Astrocyte (in vitro differentiated cells and primary cell): ENCODE data around the gene RNF149. TPM values are rescaled to one million over a fixed set of nuclear protein-coding genes. Genes with fewer than 3 reads are reported as not detected.
"Not testable (repeated sequence)": the region's sequence is repeated elsewhere in the genome, so short reads cannot be mapped to it uniquely, and the experiment has no call there.

ENCODE experiments used
- DNase-seq: peaks from one replicate; pipeline ENCODE4 v3.0.0-alpha.2; 2010; ENCODE audit warnings: low read depth
- FAIRE-seq: peaks from 2 replicates; lab custom pipeline; 2011; peaks lifted over from hg19 to GRCh38; lab: Jason Lieb, UNC
- H2AFZ ChIP-seq: 2 replicates; pipeline ENCODE4 v1.6.0; 2012; ENCODE audit warnings: low read depth, low read length, inconsistent platforms
- H3K27ac ChIP-seq: 2 replicates; pipeline ENCODE4 v1.5.1; 2011; ENCODE audit warnings: low read depth, low read length, inconsistent platforms
- H3K27me3 ChIP-seq: 2 replicates; pipeline ENCODE4 v1.6.0; 2011; ENCODE audit warnings: low read length, inconsistent platforms; ENCODE audit not compliant: insufficient read depth
- H3K36me3 ChIP-seq: 2 replicates; pipeline ENCODE4 v1.5.1; 2011; ENCODE audit warnings: low read length, inconsistent platforms; ENCODE audit not compliant: insufficient read depth
- H3K4me1 ChIP-seq: 2 replicates; pipeline ENCODE4 v1.5.1; 2011; ENCODE audit warnings: low read length, inconsistent platforms; ENCODE audit not compliant: insufficient read depth
- H3K4me2 ChIP-seq: 2 replicates; pipeline ENCODE4 v1.6.0; 2012; ENCODE audit warnings: low read length, inconsistent platforms
- H3K4me3 ChIP-seq: 2 replicates; pipeline ENCODE4 v1.5.1; 2011; ENCODE audit warnings: low read depth, mild to moderate bottlenecking, low read length, inconsistent platforms; ENCODE audit not compliant: insufficient read depth
- H3K79me2 ChIP-seq: 2 replicates; pipeline ENCODE4 v1.6.0; 2012; ENCODE audit warnings: mild to moderate bottlenecking, low read length, inconsistent platforms; ENCODE audit not compliant: insufficient read depth
- H3K9ac ChIP-seq: 2 replicates; pipeline ENCODE4 v1.6.0; 2012; ENCODE audit warnings: mild to moderate bottlenecking, low read length, inconsistent platforms
- H3K9me3 ChIP-seq: 2 replicates; pipeline ENCODE4 v1.5.1; 2012; ENCODE audit warnings: low read depth, mild to moderate bottlenecking, low read length, inconsistent platforms; ENCODE audit not compliant: insufficient read depth
- H4K20me1 ChIP-seq: 2 replicates; pipeline ENCODE4 v1.6.0; 2012; ENCODE audit warnings: low read length, inconsistent platforms; ENCODE audit not compliant: insufficient read depth
- H3K27ac Mint-ChIP-seq: one replicate; pipeline ENCODE4 v1.8.0; 2021; ENCODE audit warnings: mild to moderate bottlenecking, mixed read lengths; ENCODE audit not compliant: unreplicated experiment
- H3K27me3 Mint-ChIP-seq: one replicate; pipeline ENCODE4 v1.8.0; 2021; ENCODE audit warnings: low read depth, mixed read lengths; ENCODE audit not compliant: unreplicated experiment
- H3K36me3 Mint-ChIP-seq: one replicate; pipeline ENCODE4 v1.8.0; 2021; ENCODE audit warnings: low read depth, mixed read lengths; ENCODE audit not compliant: unreplicated experiment
- H3K4me1 Mint-ChIP-seq: one replicate; pipeline ENCODE4 v1.8.0; 2021; ENCODE audit warnings: low read depth, mixed read lengths; ENCODE audit not compliant: unreplicated experiment
- H3K4me3 Mint-ChIP-seq: one replicate; pipeline ENCODE4 v1.8.0; 2021; ENCODE audit warnings: mild to moderate bottlenecking, moderate library complexity, mixed read lengths; ENCODE audit not compliant: unreplicated experiment
- H3K9me3 Mint-ChIP-seq: one replicate; pipeline ENCODE4 v1.8.0; 2021; ENCODE audit warnings: mild to moderate bottlenecking, mixed read lengths; ENCODE audit not compliant: unreplicated experiment
- CTCF ChIP-seq: IDR thresholded peaks from 2 replicates; pipeline ENCODE4 v1.5.1; 2011; ENCODE audit warnings: low read depth, mild to moderate bottlenecking, inconsistent platforms, low read length, moderate library complexity; ENCODE audit not compliant: insufficient read depth
- EZH2 ChIP-seq: IDR thresholded peaks from 2 replicates; pipeline ENCODE4 v1.6.1; 2012; ENCODE audit warnings: mild to moderate bottlenecking, low read length, inconsistent platforms; ENCODE audit not compliant: insufficient read depth
- total RNA-seq: library from RNA; stranded (reverse); gene quantifications from 2 replicates; pipeline ENCODE4 v1.2.1, GENCODE V29; 2021

The RNF149 gene
- total RNA-seq, 1 donor from 2014 or later = 36.4 TPM

- Histone ChIP-seq H3K4me1 (peaks cover 20% of the 10 kb centered on the region), H3K36me3 (no peaks in the 10 kb centered on the region), H3K9me3 (no peaks in the 10 kb centered on the region), H3K4me2 (peak overlapping the region; percentile 65), H3K79me2 (no peaks in the 10 kb centered on the region), H4K20me1 (no peaks in the 10 kb centered on the region), H3K9ac (no peak overlapping the region), H3K27me3 (no peaks in the 10 kb centered on the region), H2AFZ (peak overlapping the region; percentile 72), H3K27ac (peak overlapping the region; percentile 28), H3K4me3 (no peak overlapping the region)
- Mint-ChIP-seq H3K36me3 (no peaks in the 10 kb centered on the region), H3K4me3 (no peak overlapping the region), H3K27me3 (no peaks in the 10 kb centered on the region), H3K4me1 (peaks cover 16% of the 10 kb centered on the region), H3K9me3 (no peaks in the 10 kb centered on the region), H3K27ac (no peak overlapping the region)
- DNase-seq (no peak), FAIRE-seq (no peak)
- TF ChIP-seq EZH2 (no peak), CTCF (no peak)
These were observed 19.4 kb upstream of the RNF149 start for GRCh38 chr2:101327863-101328394.

DNA sequence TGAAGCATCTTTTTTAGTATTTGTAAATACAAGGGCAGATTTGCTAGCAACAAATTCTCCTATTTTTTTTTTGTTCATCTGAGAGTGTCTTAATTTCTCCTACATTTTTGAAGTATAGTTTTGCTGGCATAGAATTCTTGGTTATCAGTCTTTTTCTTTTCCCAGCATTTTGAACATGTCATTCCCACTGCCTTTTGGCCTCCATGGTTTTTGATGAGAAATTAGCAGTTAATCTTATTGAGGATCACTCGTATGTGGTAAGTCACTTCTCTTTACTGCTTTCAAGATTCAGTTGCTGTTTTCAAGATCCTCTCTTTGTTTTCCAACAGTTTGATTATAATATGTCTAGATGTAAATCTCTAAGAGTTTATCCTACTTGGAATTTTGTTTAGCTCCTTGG lies 16.9 kb upstream of the RNF149 start:
- Mint-ChIP-seq H3K36me3 (no peaks in the 10 kb centered on the region), H3K27ac (no peak overlapping the region), H3K4me1 (peaks cover 10% of the 10 kb centered on the region), H3K4me3 (no peak overlapping the region), H3K27me3 (no peaks in the 10 kb centered on the region), H3K9me3 (no peaks in the 10 kb centered on the region)
- Histone ChIP-seq H3K4me1 (peaks cover 18% of the 10 kb centered on the region), H4K20me1 (no peaks in the 10 kb centered on the region), H3K9me3 (no peaks in the 10 kb centered on the region), H3K4me3 (no peak overlapping the region), H3K4me2 (no peak overlapping the region), H3K79me2 (no peaks in the 10 kb centered on the region), H3K27ac (no peak overlapping the region), H3K27me3 (no peaks in the 10 kb centered on the region), H2AFZ (no peak overlapping the region), H3K9ac (no peak overlapping the region), H3K36me3 (no peaks in the 10 kb centered on the region)
- FAIRE-seq = no peak
- no peak for DNase-seq
- TF ChIP-seq CTCF (no peak), EZH2 (no peak)

GRCh38 chr2:101316568-101316967 lies 8.1 kb upstream of the RNF149 start:
- H3K9me3 ChIP-seq, H3K27me3 Mint-ChIP-seq, H3K27ac Mint-ChIP-seq, H3K4me3 ChIP-seq, H3K4me1 Mint-ChIP-seq, H3K4me3 Mint-ChIP-seq, H3K9ac ChIP-seq, H3K36me3 ChIP-seq, H3K27ac ChIP-seq, H2AFZ ChIP-seq, H4K20me1 ChIP-seq, H3K27me3 ChIP-seq, H3K36me3 Mint-ChIP-seq, H3K4me2 ChIP-seq, DNase-seq, H3K4me1 ChIP-seq, FAIRE-seq, H3K79me2 ChIP-seq: not testable (repeated sequence)
- peaks cover 15% of the 10 kb centered on the region for H3K9me3 Mint-ChIP-seq
